GM13977 (cell line): ENCODE data around the gene FRMD1.

Source experiments
- DNase-seq: peaks from one replicate; pipeline ENCODE4 v3.0.0; 2012; ENCODE audit warnings: low spot score
- in situ Hi-C: fragments of 300-500 bp; cut with MboI; formaldehyde crosslinking; loops from one replicate; pipeline ENCODE4 v1.12.0; 2022; ENCODE audit warnings: low sequenced_read_pairs, low pct_unique_long_range_greater_than_20kb, mixed read lengths, inconsistent platforms; ENCODE audit not compliant: unreplicated experiment
- TF ChIP-seq, protein P1 (sequence below): IDR thresholded peaks from 2 replicates; pipeline ENCODE4 v1.5.1; 2012; ENCODE audit warnings: mild to moderate bottlenecking, control low read depth; ENCODE audit not compliant: insufficient read depth; ENCODE audit errors: extremely low read depth, missing control alignments

Gene FRMD1

GRCh38 chr6:168035661-168036545 lies 43.1 kb downstream of the FRMD1 start:
- DNase-seq = no peak
- in situ Hi-C loops = no loop called here
- TF ChIP-seq, protein P1, sequence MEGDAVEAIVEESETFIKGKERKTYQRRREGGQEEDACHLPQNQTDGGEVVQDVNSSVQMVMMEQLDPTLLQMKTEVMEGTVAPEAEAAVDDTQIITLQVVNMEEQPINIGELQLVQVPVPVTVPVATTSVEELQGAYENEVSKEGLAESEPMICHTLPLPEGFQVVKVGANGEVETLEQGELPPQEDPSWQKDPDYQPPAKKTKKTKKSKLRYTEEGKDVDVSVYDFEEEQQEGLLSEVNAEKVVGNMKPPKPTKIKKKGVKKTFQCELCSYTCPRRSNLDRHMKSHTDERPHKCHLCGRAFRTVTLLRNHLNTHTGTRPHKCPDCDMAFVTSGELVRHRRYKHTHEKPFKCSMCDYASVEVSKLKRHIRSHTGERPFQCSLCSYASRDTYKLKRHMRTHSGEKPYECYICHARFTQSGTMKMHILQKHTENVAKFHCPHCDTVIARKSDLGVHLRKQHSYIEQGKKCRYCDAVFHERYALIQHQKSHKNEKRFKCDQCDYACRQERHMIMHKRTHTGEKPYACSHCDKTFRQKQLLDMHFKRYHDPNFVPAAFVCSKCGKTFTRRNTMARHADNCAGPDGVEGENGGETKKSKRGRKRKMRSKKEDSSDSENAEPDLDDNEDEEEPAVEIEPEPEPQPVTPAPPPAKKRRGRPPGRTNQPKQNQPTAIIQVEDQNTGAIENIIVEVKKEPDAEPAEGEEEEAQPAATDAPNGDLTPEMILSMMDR = no peak

GRCh38 chr6:168035098-168035660 lies 43.8 kb downstream of the FRMD1 start:
- TF ChIP-seq, protein P1 = no peak
- DNase-seq = no peak
- in situ Hi-C loops = no loop called here

- no peak for DNase-seq
- in situ Hi-C loops = no loop called here
- TF ChIP-seq, protein P1 = no peak
Measured at GRCh38 chr6:168034537-168034936, 44.5 kb downstream of the FRMD1 start.

GRCh38 chr6:168033791-168034190 lies 45.2 kb downstream of the FRMD1 start:
- in situ Hi-C loops = no loop called here
- TF ChIP-seq, protein P1 = no peak
- no peak for DNase-seq

GRCh38 chr6:168032005-168032760 lies 46.8 kb downstream of the FRMD1 start:
- TF ChIP-seq, protein P1 = no peak
- DNase-seq = no peak
- in situ Hi-C loops = no loop called here

DNA sequence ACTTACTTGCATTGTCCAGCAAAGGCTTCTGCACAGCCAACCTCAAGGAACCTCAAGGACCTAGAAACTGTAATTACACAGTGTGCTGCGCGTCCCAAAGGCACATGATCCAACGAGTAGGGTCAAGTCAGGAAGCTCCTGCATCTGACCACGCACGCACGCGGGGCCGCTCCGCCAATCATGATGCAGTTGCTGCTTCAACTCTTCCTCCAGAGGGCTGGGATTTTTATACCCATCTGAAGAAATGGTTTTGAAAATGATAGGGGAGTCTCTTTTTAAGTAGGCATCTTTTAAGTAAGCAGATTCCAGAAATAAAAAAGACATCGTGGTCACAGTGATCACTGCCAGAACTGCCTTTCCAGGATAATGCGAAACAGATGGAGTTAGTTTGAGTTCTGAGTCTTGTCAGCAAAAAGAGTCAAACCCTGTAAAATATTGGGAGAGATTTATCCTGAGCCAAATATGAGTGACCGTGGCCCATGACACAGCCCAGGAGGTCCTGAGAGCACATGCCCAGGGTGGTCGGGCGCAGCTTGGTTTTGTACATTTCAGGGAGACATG lies 47.5 kb downstream of the FRMD1 start:
- DNase-seq = no peak
- in situ Hi-C loops = no loop called here
- TF ChIP-seq, protein P1 = no peak
